Diencephalon (tissue), 1 donor: ENCODE results near the gene NOC2L. TPM values are rescaled to one million over a fixed set of nuclear protein-coding genes. Genes with fewer than 3 reads are reported as not detected.

ENCODE experiments used
- small RNA-seq: library from RNA; depleted of rRNA; stranded (forward); fragments of <200 nt; gene quantifications from one replicate; pipeline ENCODE3, GENCODE V24; 2014
- total RNA-seq: library from RNA; depleted of rRNA; stranded (reverse); fragments of >200 nt; gene quantifications from one replicate; pipeline ENCODE4 v1.2.3, GENCODE V29; 2014

Gene NOC2L
- 46.8 TPM for total RNA-seq

DNA sequence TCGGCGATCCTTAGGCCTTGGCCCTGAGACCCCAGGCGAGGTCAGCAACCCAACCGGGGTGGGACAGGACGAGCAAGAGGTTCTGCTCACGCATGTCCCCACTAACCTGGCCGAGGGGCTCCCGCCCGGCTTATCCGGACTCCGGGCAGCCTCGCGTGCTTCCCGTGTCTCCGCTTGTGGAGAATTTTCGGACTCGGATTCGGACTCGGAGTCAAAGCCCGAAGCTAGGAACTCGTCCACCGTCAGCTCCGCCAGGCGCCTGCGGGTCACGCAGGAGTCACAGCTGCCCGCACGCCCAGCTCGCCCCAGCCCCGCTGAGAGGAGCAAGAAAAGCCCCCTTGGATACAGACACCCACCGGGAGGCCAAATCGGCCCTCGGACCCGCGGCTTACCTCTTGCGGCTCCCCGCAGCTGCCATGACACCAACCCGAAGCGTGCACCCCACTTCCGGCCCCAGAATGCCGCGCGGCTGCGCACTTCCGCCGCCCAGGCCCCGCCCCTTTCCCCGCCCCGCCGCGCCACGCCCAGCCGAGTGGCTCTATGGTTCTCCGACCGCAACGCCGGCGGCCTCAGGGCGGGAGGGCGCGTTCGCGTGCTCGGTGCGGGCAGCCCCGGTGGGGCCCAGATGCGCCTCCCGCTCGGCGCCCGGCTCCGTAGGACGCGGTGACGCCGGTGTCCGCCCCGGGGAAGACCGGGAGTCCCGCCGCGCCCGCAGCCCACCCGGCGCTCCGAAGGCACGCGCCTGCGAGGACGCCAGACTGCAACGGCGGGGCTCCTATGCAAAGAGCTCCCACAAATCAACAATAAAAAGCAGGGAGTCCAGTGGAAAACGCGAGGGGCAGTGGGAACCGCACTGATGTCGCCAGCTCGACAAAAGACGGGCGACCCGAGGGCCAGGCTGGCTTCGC lies at the start of gene NOC2L:
NOC2L (minus strand) TSS at position 434 of the 908 bp plus-strand sequence; CDS start at position 418, 16 bp downstream.

DNA sequence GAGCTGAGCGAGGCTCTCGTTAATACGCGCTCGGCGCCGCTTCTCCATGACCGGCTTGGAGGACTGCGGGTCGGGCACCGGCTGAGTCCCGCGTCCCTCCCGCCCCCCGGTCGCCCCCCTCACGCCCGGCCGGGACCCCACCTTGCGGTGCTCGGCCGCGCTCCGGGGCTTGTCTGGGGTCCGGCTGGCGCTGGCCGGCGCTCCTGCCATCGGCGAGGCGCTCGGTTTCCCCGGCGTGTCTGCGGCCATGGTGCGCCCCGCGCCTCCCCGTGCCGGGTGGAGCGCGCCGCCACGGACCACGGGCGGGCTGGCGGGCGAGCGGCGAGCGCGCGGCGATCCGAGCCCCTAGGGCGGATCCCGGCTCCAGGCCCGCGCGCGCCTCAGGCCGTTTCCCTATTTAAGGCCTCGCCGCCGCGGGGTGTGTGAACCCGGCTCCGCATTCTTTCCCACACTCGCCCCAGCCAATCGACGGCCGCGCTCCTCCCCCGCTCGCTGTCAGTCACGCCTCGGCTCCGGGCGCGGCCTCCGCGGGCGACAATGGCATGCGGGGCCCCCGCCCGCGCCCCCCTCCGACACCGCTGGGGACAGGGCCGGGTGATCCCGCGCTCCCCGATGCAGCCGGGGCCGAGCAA lies 40.8 kb upstream of the NOC2L start, which contains the start of gene HES4:
HES4 (minus strand) TSS at position 373 of the 632 bp plus-strand sequence; CDS start at position 249, 124 bp downstream.

DNA sequence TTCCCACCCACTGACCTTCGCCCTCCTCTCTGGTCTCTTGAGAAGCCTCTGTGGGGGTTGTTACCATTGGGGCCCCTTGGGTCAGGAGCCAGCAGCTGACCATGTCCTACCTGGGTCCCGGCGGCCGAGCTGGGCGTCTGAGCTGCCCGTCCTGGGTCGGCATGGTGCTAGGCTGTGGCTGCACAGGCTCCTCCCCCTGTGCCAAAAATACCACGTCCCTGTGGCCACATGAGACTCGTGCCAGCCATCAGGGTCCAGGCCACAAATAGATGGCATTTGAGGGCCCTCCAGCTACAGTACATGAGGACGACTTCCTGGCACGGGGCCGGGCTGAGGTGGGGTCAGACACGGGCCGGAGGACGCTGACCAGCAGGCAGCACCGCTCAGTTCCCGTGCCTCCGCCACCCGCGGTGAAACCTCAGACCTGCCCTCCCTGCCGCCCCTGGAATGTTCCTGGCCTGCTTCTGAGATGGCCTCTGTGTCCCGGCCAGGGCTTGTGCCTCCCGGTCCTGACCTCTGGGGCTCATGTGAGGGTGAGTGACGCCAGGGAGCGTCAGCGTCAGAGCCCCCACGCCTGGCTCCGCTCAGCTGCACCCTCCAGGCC lies 23.0 kb upstream of the NOC2L start, which contains the start of gene PERM1:
PERM1 (minus strand) TSS at position 139 of the 604 bp plus-strand sequence. CDS start 1,064 bp downstream, outside the sequence.

DNA sequence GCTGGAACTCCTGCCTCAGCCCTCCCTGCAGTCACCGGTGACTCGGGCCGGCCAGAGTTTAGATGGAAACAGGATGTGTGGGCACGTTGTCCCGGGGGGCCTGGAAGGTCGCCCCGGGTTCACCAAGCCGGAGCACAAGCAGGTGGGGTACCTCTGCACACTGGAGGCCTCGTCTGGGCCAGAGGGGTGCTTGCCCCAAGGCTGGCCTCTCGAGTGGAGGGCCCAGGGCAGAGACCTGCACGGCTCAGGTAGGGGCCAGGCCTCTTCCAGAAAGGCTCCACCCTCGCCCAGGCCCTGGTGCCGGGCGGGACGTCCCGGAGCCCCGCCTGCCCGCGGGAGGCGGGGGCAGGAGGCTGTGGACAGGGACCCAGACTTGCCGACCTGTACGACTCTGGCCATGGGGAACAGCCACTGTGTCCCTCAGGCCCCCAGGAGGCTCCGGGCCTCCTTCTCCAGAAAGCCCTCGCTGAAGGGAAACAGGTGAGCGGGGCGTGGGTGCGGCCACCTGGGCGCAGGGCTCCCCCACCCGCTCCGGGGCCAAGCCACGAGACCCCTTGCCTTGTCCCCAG lies 7.2 kb upstream of the NOC2L start, which contains the start of gene PLEKHN1:
PLEKHN1 (plus strand) TSS at position 348 of the 569 bp plus-strand sequence; CDS start at position 398, 50 bp downstream.

DNA sequence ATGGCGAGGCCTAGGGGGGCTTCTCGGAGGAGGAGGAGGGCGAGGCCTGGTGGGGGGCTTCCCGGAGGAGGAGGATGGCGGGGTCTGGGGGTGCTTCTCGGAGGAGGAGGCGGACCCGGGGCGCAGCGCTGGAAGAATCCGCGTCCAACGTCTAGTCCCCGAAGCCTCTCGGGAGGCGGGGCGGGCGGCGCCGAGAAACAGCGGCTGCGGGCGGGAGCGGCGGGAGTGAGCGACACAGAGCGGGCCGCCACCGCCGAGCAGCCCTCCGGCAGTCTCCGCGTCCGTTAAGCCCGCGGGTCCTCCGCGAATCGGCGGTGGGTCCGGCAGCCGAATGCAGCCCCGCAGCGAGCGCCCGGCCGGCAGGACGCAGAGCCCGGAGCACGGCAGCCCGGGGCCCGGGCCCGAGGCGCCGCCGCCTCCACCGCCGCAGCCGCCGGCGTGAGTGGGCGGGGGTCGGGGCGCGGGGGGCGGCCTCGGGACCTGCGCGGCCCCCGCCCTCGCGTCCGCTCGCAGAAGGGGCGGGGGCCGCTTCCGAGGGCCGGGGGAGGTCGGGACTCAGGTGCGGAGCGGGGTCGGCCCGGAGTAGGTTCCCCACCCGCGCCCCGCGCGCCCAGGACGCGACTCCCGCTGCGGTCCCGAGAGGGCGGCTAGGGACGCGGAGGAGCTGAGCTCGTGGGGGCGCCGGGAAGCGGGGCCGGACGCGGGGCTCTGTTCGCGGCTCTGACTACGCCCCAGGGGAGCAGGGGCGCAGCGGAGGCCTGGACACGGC lies 1.5 kb upstream of the NOC2L start, which contains the start of gene KLHL17:
KLHL17 (plus strand) TSS at position 222 of the 769 bp plus-strand sequence; CDS start at position 332, 110 bp downstream.

DNA sequence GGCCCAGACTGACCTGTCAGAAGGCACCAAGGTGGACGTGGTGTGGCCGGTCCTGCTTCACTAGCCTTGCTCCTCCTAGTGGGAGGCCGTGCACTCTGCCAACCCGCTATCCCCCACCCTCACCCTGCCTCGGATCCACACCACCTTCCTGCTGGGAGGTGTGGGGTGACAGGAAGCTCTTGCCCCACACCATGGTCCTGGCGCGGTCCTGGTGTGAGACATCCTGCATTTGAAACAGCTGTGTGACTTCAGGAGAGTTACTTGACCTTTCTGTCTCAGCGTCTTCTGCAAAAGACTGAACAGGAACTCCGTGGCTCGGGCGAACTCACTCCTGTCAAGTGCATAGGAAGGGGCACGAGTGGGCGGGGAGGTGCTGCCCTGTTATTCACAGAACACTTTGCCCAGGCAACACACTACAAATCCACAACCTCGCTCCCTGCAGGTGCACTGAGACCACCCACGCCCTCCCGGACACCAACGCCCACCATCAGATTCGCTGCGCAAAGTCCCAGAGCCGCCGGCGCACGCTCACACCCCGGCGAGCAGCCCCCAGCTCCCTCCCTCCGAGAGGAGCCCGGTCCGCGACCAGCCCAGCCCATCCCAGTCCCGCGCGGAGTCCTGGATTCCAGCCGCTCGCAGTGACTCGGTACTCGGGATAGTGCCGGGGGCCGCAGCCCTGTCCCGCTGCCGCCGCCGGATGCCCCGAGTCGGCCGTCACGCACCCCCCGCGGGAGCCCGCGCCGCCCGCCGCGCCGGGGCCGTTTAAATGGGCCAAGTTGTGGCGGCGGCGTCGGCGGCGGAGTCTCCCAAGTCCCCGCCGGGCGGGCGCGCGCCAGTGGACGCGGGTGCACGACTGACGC lies 35.7 kb downstream of the NOC2L start, which contains the start of gene SAMD11:
SAMD11 (plus strand) TSS at position 793 of the 860 bp plus-strand sequence. CDS start 509 bp downstream, outside the sequence.

Small RNA genes within 50 kb of the gene (small RNA-seq; reads per million reads assigned to genes)
- gene AL645608.3 (not detected), gene AL645608.4 (not detected)

Other genes starting within 250 kb of the NOC2L start
- 4.4 TPM for gene SAMD11, start 35.3 kb downstream of the NOC2L start, total RNA-seq
- gene KLHL17, start 1.3 kb upstream of the NOC2L start, total RNA-seq: 6.9 TPM
- not detected for gene PLEKHN1, start 7.2 kb upstream of the NOC2L start, total RNA-seq
- gene PERM1, start 22.8 kb upstream of the NOC2L start, total RNA-seq: not detected
- 17.1 TPM for gene HES4, start 40.8 kb upstream of the NOC2L start, total RNA-seq
- gene ISG15, start 54.2 kb upstream of the NOC2L start, total RNA-seq: 39.7 TPM
- gene AGRN, start 60.9 kb upstream of the NOC2L start, total RNA-seq: 120 TPM
- not detected for gene RNF223, start 115.0 kb upstream of the NOC2L start, total RNA-seq
- gene C1orf159, start 156.8 kb upstream of the NOC2L start, total RNA-seq: 6.2 TPM
- gene TTLL10, start 214.6 kb upstream of the NOC2L start, total RNA-seq: 0.69 TPM
- not detected for gene TNFRSF18, start 247.3 kb upstream of the NOC2L start, total RNA-seq